GM21619 (cell line): ENCODE data around the gene PTX4.

Experiments used
- ATAC-seq: cut with Tn5 transposase; IDR thresholded peaks from one replicate; pipeline ENCODE4 v1.9.1; 2021; ENCODE audit not compliant: unreplicated experiment

The PTX4 gene, protein sequence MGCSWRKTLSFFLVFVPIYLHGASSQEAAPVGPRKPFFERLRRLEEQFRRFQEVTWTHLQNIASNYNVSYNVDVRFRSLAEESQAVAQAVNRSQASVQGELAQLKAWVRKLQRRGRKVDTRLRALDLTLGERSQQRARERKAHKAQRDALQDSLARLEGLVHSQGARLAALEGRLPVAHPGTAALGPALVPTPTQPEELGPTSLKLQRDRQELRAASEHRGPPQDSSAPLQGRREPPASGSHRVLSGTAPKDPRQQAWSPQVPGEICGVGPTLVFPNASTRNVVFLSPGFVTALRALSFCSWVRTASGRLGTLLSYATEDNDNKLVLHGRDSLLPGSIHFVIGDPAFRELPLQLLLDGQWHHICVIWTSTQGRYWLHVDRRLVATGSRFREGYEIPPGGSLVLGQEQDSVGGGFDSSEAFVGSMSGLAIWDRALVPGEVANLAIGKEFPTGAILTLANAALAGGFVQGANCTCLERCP

DNA sequence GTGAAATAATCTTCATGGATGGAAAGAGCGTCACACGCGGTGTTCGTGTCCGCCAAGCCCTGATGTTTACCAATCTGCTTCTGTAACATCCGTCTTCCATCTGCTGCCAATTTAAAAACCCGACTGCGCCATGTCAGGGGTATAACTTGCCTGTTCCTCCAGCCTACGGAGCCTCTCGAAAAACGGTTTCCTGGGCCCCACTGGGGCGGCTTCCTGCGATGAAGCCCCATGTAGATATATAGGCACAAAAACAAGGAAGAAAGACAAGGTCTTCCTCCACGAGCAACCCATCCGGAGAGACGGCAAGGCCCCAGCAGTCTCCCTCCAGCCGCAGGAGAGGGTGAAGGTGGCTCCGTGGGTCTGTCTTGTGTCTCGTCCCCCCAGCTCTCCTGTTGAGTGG, at the start of gene PTX4:
Gene PTX4, minus strand, starts transcription at position 326 of the 400 bp plus-strand sequence. Its CDS starts 35 bp downstream, at position 291.
- ATAC-seq = no peak

DNA sequence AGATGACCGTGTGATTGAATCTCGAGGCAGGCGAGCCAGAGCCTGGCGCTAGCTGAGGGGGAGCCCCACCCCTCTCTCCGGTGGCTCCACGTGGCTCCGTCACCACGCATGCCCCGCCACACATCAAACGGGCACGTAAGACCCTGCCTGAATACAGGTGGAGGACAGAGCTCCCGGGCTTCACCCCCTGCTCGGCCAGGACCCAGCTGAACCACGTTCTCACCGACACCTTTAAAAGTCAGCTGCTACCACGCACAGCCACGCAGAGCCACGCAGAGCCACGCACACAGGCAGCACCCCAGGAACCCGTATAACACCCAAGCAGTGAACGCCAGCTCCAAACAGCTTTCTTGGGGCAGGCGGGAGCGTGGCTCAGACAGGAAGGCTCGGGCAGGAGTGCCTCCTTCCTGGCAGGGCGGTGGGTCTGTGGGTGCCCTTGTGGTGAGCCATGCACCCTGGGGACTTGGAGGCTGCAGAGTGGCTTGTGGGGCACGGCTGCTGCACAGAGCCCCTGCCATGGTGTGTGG, 49.1 kb upstream of the PTX4 start:
- no peak for ATAC-seq

DNA sequence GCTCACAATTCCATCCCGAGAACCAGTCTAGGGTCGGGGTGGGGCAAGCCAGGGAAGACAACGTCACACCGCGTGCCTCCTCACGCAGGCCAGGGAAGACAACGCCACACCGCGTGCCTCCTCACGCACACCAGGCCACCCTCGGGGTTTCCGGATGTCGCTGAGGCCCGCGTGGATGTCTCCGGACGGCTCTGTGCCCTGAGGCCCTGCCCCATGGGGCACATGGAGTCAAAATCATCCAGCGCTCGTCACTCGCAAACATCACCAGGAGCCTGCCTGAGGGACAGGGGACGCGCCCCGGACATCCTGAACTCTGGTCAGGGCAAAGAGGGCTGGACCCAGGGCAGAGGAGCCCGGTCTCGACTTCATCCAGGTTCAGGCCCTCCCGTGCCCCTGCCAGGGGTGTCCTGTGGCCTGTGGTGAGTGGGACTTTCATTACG, 48.4 kb upstream of the PTX4 start:
- ATAC-seq = no peak

DNA sequence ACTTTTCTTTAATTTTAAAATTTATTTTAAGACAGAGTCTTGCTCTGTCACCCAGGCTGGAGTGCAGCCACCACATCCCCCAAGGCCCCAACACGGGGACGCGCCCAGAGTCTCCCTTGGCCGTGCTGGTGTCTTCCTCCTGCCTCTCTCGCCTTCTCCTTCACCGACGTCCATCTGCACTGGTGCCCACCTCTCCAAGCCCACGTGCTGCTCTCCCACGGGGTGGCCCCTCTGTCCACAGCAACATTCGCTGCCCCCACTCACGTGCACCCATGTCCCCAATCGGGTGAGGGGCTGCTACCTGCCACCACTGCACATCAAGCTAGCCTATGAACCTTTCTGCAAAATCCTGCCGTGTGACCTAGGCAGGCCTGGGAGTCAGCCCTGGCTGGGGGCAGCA, 47.9 kb upstream of the PTX4 start:
- ATAC-seq = no peak

DNA sequence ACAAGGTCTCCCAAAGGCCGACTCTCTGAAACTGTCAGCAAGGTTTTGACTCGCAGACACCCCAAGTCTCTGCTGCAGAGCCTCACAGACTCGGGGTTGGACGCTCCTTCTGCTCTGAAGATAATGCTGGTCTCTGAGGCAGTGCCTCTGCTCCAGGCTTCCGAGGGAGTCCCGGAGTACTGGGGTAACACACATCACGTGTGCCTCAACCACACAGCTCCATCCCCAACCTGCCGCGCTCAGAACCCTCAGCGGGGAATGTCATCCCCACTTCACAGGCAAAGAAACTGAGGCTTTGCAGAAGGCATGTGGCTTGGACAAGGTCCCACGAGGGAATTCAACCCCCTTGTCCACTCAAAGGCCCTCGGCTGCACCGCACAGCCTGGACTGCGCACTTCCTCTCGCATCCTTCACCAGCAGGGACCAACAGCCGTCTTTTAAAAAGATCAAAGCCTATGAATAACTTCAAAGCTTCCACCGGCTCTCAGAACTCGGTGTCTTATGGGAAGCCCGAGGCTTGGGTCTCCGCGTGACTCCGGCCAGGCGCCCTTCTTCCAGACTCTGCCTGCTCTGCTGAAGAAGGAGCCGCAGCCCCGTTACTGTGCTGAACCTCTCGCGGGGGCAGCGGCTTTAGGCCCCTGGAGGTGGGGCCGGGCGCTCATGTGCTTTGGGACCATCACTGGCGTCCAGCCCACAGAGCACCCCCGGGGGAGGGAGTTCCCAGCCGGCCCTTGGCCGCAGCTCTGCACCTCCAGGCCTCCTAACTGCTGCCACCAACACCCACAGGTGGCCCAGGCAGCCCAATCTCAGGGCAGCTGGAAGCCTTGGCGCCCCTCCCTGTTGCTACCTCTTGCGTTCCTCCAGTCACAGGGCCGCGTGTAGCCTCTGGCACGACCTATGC, 46.9 kb upstream of the PTX4 start:
- ATAC-seq = no peak

DNA sequence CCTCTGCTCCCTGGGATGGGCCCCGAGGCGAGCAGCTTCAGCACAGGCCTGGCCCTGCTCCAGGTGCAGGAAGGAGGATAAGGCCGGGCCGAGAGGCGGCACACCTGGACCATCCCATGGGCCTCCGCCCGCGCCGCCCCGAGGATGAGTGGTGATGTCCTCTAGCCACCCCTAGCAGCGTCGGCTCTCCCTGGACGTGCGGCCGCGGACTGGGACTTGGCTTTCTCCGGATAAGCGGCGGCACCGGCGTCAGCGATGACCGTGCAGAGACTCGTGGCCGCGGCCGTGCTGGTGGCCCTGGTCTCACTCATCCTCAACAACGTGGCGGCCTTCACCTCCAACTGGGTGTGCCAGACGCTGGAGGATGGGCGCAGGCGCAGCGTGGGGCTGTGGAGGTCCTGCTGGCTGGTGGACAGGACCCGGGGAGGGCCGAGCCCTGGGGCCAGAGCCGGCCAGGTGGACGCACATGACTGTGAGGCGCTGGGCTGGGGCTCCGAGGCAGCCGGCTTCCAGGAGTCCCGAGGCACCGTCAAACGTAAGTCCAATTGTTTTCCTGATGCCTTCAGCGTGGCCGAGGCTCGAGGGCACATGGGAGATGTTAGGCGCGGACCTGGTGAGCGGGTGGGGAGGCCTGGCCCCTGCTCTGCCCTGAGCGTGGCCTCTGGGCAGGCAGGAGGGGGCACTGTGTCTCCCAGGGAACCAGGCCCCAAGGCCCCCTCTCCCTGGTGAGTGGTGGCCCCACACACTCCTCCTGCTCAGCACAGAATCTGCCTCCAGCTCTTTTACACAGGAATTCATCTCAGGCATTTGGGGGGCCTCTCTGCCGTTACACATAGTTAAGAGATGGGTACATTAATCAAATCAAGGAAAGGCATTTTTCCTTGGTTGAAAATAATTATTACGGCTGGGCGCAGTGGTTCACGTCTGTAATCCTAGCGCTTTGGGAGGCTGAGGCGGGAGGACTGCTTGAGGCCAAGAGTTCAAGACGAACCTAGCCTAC, 45.6 kb upstream of the PTX4 start:
- no peak for ATAC-seq

DNA sequence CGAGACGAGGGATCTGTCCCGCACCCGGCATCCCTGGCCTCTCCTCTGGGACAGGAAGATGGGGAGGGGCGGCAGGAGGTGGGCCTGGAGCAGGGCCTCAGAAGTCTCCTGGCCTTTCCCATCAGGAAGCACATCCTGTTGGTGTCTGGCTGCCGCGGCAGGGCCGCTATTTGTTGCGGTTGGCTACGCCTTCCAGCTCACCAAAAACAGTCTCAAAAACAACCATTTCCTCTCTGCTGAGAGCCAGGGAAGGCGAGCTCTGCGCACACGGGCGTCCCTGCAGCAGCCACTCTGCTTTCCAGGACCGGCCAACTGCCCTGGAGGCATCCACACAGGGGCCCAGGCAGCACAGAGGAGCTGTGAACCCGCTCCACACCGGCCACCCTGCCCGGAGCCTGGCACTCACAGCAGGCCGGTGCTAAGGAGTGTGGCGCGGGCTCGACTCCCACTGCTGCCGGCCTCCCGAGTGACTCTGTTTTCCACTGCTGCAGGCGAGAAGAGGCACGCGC, 44.8 kb upstream of the PTX4 start, which contains the start of gene TMEM204:
Gene TMEM204, plus strand, starts transcription at position 224 of the 509 bp plus-strand sequence. CDS start 610 bp downstream, outside the sequence.
- ATAC-seq = no peak

DNA sequence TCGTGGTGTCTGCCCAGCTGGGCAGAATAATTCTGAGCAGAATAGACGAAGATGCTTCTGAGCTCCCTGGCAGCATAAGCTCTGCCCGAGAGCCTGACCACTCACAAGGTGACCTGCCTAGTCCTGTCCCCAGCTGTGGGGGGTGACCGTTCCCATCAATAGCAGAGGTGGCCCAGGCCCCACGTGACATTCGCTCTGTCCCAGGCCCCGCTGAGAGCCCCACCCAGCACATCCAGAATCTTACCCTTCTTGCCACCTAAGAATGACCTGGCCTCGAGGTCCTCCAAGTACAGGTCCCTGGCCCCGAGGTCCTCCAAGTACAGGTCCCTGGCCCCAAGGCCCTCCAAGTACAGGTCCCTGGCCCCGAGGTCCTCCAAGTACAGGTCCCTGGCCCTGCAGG, 44.0 kb upstream of the PTX4 start:
- no peak for ATAC-seq

DNA sequence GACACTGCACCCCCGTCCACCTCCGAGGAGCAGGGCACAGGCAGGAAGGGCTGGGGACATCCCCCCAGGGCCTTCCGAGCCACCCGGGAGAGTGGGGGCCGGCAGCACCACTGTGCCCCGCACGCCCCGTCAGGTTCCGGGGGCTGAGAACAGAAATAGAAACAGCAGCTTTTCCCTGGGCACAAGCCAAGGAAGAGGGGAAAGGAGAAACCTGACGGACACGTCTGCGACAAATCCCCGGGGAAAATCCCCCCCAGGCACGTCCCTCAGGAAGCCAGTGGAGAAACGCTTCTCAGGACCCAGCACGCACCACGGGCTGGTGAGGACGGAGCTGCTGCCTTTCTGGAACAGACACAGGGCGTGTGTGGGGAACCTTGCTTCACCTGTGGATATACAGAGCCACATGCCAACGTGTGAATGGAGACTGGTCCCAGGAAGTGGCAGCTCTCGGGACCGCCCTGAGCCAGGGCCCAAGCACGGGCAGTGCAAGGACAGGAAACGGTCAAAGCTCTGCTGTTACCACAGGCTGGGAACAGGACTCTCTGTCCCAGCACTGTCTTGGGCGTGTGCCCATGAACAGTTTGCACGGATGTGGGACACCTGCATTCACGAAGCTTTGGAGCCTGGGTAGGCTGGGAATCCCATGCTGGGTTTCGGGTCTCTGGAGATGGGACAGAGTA, 43.5 kb upstream of the PTX4 start:
- no peak for ATAC-seq

DNA sequence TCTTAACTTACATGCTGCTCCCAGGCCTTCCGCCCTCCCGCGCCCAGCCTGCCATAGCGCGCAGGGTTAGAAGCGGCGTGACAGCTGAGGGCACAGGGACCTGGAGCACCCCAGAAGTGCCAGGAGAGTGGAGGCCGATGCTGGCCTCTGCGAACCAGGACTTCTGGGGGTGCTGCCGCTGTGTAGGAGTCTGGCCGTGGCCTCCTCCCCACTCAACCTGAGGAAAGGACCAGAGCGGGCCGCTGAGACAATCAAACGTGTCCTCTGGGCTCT, 42.8 kb upstream of the PTX4 start:
- no peak for ATAC-seq

DNA sequence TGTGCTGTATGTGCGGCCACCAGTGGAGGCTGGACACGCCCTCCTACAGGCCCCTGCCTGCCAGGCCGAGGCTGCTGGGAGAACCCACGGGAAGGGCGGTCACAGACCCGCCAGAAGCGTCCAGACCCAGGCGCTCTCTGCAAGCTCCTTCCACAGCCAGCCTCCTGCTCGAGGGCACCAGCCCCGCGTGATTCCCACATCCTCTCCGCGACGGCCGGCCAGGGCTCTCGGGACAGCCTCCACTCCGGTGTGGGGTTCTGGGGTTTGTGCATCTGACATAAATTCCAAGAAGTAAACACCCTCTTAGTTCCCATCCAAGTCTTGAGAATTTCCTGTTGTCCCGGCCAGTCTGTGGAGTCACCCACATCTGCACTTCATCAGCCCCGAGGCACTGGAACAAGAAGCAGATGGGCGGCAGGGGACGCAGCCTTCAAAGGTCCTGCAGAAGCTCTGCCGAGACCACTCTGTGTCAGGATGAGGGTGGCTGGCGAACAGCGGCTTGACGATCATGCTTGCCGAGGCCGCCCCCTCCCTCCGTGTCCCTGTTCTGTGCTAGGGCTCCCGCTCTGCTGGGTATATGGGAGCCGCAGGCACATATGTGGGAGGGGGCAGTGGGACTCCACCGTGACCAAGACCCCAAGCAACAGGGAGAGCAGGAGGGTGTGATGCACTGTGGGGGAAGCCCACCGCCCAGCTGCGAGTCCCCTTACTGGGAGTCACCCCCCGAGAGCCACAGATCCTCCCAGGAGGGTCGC, 42.3 kb upstream of the PTX4 start:
- no peak for ATAC-seq

DNA sequence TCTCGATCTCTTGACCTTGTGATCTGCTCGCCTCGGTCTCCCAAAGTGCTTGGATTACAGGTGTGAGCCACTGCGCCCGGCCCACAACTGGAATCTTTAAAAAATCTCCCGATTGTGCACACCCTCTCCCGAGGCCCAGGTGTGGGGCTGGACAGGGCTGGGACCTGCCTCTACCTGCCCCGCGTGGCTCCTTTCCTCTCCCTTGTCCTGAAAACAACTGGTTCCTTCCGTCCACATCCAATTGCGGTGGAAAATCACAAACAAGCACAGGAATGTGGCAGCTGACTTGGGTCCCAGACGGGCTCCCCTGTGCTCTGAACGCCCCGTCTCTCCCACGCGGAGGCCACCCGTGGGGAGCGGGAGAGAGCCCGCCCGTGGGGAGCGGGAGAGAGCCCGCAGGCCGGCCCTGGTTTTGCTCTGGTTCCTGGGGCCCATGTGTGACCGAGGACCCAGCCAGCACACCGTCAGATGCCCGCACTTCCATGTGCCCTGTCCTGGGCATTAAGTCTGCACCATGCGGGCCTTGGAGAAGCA, 41.7 kb upstream of the PTX4 start:
- no peak for ATAC-seq

DNA sequence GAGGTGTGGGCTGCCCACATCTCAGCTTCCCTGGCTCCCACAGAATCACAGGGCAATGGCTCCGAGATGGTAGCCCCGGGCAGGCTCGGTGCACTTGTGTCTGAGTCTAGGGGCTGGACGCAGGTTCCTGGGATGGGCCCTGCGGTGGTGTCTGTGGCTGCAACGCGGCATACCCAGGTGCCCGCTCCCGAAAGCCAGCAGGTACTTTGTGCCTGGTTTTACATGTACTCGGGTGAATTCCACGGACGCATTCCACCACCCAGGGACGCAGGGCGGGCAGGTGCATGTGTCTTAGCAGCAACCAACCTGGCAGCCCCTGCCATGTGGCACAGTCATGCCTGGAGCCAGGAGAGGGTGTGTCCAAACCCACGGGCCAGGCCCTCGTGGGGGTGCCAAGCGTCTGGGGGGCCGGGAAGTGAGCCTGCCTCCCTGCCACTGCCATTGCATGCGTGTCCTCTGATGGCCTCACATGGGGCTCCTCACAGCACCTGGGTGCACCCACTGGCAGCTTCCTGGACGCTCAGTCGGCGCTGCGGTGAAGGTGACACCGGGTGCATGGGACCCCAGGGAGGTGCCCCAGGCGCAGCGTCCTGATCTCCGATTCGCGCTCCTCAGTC, 40.3 kb upstream of the PTX4 start:
- no peak for ATAC-seq

DNA sequence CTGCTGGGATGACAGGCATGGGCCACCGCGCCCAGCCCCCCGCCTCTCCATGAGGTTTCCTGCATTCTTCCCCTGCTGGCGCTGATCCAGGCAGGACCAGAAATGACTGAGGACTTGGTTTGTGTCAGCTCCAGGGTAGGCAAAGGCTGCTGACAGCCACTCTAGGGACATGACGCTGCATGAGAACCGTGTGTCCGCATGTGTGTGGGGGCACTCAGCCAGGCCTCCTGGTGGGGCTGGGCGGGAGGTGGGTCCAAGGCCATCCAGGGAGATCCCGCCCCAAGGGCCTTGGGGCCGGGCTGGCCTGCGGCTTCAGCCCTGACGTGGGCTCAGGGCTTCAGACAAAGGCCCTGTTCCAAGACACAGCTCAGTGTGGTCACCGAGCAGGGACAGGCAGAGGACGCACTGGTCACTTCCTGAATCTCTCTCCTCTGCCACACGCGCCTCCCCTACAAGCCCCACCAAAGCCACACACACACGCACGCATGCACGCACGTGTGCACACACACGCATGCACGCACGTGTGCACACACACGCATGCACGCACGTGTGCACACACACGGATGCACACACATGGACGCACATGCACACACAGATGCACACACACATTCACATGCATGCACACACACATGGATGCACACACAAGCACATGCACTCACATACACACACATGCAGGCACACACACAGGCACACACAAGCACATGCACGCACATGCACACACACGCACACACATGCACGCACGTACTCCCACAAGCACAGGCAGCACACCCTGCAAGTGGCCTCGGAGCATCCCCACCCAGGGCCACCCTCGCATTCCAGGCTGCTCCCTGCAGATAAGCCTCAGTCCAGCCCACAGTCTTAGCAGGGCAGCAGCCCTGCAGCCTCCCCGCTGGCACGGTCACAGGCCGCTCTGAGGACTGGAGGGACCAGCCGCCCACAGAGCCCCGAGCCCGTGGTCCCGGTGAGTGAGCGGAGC, 39.4 kb upstream of the PTX4 start:
- no peak for ATAC-seq

DNA sequence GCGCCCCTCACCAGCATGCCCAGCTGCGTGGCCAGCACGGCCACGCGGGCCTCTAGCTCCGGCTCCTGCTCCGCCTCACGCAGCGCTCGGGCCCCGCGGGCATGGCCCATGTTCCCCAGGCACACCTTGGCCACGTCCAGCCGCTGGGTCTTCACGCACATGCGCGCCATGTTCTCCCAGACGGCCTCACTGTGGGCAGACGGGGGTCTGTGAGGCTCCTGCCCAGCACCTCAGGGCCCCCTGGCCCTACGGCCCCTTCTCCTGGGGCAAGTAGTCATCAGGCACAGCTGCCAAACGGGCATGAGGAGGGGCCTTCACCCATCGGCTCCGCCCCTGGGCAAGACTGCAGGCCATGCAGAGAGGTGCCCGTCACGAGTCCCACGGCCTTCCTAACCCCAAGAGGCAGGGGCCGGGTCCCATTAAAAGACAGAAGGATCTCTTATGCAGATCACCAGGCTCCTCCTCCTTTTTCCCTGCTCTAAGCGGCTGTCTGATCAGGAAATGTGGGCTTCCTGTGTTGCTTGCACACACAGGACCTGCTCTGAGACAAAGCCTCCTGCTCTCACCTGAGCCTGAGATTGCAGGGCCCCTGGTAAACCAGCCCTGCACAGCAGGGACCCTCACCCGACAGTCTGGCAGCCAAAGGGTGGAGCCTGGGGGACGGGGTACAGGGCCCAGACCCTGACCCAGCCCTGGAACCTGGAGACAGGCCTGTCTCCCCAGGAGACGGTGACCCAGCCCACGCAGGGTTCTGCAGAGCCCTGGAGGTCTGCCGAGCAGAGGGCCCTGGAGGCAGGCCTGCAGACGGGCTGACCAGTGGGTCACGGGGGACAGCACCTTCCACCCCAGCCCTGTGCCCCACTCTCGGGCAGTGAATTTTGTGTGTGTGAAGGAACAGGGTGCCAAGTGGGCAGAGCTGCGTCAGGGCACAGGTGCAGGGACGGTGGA, 38.1 kb upstream of the PTX4 start:
- no peak for ATAC-seq
